Activated T-cell treated with anti-CD3 and anti-CD28 coated beads for 24 hours (primary cell): ENCODE results near the gene USP38.
"Not testable (repeated sequence)": the region's sequence is repeated elsewhere in the genome, so short reads cannot be mapped to it uniquely, and the experiment has no call there.

ENCODE experiments used
- DNase-seq: peaks from one replicate; pipeline ENCODE4 v3.0.0-alpha.2; 2020; ENCODE audit warnings: low read depth

The USP38 gene, protein sequence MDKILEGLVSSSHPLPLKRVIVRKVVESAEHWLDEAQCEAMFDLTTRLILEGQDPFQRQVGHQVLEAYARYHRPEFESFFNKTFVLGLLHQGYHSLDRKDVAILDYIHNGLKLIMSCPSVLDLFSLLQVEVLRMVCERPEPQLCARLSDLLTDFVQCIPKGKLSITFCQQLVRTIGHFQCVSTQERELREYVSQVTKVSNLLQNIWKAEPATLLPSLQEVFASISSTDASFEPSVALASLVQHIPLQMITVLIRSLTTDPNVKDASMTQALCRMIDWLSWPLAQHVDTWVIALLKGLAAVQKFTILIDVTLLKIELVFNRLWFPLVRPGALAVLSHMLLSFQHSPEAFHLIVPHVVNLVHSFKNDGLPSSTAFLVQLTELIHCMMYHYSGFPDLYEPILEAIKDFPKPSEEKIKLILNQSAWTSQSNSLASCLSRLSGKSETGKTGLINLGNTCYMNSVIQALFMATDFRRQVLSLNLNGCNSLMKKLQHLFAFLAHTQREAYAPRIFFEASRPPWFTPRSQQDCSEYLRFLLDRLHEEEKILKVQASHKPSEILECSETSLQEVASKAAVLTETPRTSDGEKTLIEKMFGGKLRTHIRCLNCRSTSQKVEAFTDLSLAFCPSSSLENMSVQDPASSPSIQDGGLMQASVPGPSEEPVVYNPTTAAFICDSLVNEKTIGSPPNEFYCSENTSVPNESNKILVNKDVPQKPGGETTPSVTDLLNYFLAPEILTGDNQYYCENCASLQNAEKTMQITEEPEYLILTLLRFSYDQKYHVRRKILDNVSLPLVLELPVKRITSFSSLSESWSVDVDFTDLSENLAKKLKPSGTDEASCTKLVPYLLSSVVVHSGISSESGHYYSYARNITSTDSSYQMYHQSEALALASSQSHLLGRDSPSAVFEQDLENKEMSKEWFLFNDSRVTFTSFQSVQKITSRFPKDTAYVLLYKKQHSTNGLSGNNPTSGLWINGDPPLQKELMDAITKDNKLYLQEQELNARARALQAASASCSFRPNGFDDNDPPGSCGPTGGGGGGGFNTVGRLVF

GRCh38 chr4:143184503-143185252 lies at the start of gene USP38:
USP38 (plus strand) TSS chr4:143184917; CDS start chr4:143185451, 534 bp downstream.
- DNase-seq, result peak; percentile 85

- DNase-seq, result no peak
Observed at GRCh38 chr4:143135358-143135757, 49.4 kb upstream of the USP38 start.

DNA sequence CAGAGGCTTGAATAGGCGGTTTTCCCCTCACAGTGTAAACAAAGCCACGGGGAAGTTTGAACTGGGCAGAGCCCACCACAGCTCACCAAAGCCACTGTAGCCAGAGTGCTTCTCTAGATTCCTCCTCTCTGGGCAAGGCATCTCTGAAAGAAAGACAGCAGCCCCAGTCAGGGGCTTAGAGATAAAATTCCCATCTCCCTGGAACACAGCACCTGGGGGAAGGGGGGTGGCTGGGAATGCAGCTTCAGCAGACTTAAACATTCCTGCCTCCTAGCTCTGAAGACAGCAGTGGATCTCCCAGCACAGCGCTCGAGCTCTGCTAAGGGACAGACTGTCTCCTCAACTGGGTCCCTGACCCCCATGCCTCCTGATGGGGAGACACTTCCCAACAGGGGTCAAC lies 44.0 kb upstream of the USP38 start:
- no peak for DNase-seq

- DNase-seq, result no peak
Observed at GRCh38 chr4:143148521-143148920, 36.2 kb upstream of the USP38 start.

DNA sequence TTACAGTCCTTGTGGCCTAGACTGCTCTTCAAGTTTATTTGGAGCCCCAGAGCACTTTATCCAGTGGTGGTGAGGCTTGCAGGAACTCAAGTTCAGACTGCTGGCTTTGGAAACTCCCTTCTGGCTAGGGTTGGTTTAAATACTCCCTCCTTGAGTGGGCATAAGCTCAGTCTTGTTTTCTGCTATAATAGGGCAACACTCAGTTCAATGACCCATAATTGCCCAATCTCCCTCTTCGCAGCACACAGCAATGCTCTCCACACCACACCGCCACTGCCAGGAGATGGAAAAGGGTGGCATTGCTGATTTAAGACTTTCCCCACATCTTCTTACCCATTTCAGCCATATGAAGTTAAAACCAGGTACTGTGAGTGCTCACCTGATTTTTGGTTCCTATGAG lies 27.9 kb upstream of the USP38 start:
- DNase-seq, result no peak

DNA sequence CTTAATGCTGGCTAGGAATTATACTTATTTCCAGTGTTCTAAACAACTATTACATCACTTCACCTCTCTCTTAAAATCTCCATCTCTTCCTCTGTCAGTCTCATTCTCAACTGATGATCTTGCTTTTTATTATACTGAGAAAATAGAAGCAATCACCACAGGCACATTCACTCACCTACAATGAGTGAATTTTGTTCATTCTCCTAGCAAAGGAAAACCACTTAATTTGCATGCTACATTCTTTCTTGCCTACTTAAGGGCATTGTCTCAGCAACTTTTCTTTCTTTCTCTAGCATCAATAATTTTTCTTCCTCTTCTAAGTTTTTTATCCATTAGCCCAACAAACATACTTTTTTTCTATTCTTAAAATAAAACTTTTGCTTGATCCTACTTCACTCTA lies 21.1 kb upstream of the USP38 start:
- DNase-seq, result no peak

- DNase-seq, result not testable (repeated sequence)
Observed at GRCh38 chr4:143166722-143167121, 18.0 kb upstream of the USP38 start.

DNA sequence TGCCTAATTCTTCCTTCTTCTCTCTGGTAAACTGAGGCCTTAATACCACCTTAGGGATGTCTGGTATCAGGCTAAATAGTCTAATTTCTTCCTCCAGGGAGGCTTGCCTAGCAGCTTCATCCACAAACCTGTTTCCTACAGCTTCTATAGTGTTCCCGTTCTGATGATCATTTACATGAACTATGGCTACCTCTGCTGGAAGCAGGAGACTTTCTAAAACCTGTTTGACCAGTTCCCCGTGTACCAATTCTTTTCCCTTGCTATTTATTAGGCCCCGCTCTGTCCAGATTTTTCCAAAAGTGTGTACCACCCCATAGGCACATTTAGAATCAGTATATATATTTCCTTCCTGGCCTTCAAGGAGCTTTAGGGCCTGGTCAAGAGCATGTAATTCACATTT lies 5.8 kb upstream of the USP38 start:
- DNase-seq, result no peak

DNA sequence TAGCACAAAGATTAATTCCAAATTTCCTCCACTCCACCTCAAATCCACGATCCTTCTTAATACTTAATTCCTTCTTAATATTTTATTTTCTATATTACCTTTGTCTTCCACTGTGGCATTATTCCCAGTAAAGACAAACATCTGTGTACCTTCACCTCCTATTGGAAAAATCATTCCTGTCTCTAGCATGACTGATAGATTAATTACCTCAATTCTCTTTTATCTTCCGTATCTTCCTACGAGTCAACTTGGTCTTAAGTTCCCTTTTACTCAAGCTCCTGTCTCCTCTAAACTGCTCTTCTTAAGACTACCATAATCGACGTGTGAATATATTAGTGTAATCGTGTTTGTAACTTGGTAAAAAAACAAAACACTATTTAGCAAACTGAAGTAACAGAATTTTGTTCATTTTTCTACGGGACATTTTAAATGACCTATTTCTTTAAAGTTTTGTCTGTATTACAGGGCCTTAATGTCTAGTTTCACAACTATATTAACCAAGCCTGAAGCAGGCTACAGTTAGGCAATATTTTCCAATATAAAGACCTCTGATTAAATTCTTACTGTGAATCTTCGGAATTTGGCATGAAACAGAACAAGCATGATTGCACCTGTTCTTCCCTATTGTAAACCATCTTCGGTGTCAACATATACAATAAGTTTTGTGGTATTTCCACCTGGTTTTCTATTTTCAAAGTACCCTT lies 1.1 kb upstream of the USP38 start:
- no peak for DNase-seq

DNA sequence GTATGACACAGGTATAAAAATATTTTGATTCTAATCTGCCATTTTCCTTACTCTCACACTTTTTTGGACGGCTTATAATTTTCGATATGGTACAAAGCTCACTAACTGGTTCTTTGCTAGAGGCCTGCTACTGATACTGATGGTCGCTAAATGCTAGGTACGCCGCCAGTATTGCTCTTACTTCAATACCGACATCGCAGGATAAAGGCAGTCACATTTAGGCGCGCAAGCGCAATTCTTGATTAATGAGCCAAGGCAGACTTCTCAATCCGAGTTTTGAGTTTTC lies 557 bp upstream of the USP38 start:
- DNase-seq, result no peak

- peak; percentile 5 for DNase-seq
Observed at GRCh38 chr4:143185253-143186107, 763 bp downstream of the USP38 start.

DNA sequence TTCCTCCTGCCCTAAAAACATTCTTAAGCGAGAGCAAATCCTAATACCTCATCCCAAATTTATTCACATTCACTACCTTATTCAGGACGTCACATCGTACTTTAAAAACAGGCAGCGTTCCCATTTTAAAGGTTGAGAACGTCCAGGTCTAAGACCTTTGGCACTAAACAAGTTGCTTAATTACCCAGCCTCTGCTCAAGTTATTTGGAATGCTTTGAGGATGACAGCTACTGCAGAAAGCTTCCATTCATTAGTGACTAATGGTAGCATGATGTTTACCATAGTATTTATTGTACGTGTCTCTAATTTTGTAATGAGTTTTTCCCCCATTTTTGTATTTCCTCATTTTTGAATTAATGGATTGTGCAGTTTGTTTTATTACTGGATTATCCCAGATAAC lies 1.5 kb downstream of the USP38 start:
- DNase-seq, result no peak

DNA sequence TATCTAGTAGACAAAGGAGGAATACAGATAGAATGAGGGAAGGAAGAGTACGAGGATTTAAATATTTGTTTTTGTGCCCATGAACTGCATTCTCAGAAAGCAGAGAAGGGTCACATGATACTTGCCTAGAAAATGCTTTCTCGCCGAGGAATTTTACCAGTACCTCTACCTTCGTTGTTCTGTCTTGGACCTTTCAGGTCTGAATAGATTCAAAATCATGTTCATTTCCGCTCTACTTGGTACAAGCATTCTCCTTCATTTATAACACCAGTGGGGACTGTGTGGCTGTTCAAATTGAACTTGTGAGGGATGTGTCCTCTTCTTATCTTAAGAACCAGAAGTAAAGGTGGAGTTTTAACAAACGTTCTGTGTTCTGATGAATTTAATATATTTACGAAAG lies 1.9 kb downstream of the USP38 start:
- no peak for DNase-seq

- no peak for DNase-seq
Observed at GRCh38 chr4:143188136-143189088, 3.7 kb downstream of the USP38 start.

DNA sequence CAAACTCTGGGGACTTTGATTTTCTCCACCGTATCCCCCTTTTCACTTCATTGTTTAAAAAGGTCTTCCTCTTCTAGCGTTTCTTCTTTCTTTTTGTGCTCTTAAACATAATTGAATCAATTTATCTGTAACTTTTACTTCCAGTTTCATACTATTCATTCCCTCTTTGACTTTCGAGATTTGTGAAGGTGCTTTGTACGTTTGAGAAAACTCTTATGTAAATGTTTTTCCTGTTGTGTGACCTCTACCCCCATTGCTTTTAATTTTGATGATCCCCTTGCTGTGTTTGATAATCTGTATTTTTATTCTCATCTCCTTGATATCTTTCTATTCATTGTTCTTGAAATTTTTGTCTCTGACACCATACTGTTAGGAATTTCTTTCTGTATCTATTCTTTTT lies 4.8 kb downstream of the USP38 start:
- no peak for DNase-seq

GRCh38 chr4:143195581-143195980 lies 10.9 kb downstream of the USP38 start:
- DNase-seq, result no peak

GRCh38 chr4:143196323-143196722 lies 11.6 kb downstream of the USP38 start:
- no peak for DNase-seq

GRCh38 chr4:143199503-143199902 lies 14.8 kb downstream of the USP38 start:
- no peak for DNase-seq

DNA sequence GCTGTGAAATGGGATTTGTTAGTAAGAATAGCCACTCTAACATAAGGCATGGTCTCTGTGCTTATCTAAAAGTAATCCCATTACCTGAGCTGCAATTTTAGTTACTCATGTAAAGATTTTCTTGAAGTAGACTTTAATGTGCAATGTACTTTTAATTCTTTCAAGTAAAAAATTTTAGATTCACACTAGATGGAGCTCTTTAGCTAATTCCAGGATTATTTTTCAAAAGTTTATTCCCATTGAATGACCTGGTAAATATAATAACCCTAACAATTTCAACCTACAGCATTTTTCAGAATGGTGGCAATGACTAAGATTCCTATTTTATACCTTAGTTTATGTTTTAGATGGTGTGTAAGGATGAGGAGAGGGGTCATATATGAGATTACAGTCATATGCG lies 18.1 kb downstream of the USP38 start:
- DNase-seq, result no peak

DNA sequence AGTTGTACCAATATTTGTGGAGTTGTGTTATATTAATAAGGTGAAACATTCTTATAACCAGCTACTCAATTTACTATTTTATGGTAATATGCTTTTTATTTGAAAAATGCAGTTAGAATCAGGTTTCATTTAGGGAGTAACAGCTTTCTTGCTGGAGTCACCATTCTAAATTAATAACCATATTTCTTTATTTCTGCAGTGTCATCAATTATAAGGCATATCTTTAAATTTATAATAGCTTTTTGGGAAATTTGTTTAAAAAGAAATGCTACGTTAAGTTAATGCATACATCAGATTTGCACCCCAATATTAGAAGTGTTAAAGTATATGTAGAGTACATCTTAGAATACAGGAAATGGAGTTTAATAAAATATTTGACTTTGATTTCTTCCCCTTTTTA lies 18.9 kb downstream of the USP38 start:
- DNase-seq, result no peak
